ENCODE measurements around the gene ARHGAP22. TPM values are rescaled to one million over a fixed set of nuclear protein-coding genes. Genes with fewer than 3 reads are reported as not detected.

The ARHGAP22 gene
- total RNA-seq, 1 experiment from 2014 or later = 9.9 TPM

DNA sequence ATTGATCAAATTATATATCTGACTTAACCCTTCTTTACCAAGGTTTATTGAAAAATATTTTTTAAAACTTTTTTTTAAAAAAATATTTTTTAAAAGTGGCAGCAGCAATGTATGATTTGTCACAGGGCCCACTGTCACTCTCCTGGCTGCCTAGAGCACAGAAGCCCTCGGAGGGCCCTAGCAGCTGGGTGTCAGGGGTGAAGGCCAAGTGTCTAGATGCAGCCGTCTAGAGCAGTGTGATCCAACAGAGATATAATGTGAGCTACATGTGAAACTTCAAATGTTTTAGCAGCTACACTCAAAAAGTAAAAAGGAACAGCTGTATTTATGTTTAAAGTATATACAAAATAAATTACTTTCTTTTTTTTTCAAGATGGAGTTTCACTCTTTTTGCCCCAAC, 112.7 kb downstream of the ARHGAP22 start:
- POLR2A ChIA-PET = no interaction called here
- CTCF ChIA-PET = no interaction called here
- RAD21 ChIA-PET (ENCODE audit: low non-redundant PET in 1 of 2, low total read pairs in 2 of 2, uncharacterized antibody in 2 of 2, unreplicated experiment in 2 of 2) = no interaction called here

More for the DNA sequence above, 112.7 kb downstream of the ARHGAP22 start:
- H2AFZ ChIP-seq (ENCODE audit: low read depth, low read length, poor library complexity, severe bottlenecking) = no peak overlapping the region
- TF ChIP-seq YY1 (IDR thresholded peaks at IDR 0.05; ENCODE audit: extremely low read depth, insufficient replicate concordance, low read depth, low read length) (no peak), SP1 (IDR thresholded peaks at IDR 0.05; ENCODE audit: low read depth) (no peak), FOSL1 (IDR thresholded peaks at IDR 0.05; ENCODE audit: low read depth) (no peak), POLR2A (IDR thresholded peaks at IDR 0.05; ENCODE audit: borderline replicate concordance, extremely low read depth, insufficient read depth, insufficient read length) (no peak), EZH2 (IDR thresholded peaks at IDR 0.05) (no peak), EGR1 (IDR thresholded peaks at IDR 0.05; ENCODE audit: low read depth) (no peak), ZFX (IDR thresholded peaks at IDR 0.05) (no peak), JUND (IDR thresholded peaks at IDR 0.05) (no peak), CBX3 (IDR thresholded peaks at IDR 0.05; ENCODE audit: low read depth) (no peak), CEBPB (IDR thresholded peaks at IDR 0.05; ENCODE audit: low read depth) (no peak), POLR2AphosphoS5 (IDR thresholded peaks at IDR 0.05; ENCODE audit: low read depth, low read length) (no peak), TCF7L2 (IDR thresholded peaks at IDR 0.05; ENCODE audit: borderline replicate concordance, extremely low read depth, insufficient read depth, insufficient read length) (no peak), SIN3A (IDR thresholded peaks at IDR 0.05; ENCODE audit: low read depth) (no peak), ZNF274 (IDR thresholded peaks at IDR 0.05; ENCODE audit: low read depth, low read length) (no peak), ZBTB33 (IDR thresholded peaks at IDR 0.05; ENCODE audit: extremely low read depth, insufficient replicate concordance, low read length) (no peak)
- TF ChIP-seq, protein P1, sequence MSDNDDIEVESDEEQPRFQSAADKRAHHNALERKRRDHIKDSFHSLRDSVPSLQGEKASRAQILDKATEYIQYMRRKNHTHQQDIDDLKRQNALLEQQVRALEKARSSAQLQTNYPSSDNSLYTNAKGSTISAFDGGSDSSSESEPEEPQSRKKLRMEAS (IDR thresholded peaks at IDR 0.05) = no peak
- TF ChIP-seq, protein P2, sequence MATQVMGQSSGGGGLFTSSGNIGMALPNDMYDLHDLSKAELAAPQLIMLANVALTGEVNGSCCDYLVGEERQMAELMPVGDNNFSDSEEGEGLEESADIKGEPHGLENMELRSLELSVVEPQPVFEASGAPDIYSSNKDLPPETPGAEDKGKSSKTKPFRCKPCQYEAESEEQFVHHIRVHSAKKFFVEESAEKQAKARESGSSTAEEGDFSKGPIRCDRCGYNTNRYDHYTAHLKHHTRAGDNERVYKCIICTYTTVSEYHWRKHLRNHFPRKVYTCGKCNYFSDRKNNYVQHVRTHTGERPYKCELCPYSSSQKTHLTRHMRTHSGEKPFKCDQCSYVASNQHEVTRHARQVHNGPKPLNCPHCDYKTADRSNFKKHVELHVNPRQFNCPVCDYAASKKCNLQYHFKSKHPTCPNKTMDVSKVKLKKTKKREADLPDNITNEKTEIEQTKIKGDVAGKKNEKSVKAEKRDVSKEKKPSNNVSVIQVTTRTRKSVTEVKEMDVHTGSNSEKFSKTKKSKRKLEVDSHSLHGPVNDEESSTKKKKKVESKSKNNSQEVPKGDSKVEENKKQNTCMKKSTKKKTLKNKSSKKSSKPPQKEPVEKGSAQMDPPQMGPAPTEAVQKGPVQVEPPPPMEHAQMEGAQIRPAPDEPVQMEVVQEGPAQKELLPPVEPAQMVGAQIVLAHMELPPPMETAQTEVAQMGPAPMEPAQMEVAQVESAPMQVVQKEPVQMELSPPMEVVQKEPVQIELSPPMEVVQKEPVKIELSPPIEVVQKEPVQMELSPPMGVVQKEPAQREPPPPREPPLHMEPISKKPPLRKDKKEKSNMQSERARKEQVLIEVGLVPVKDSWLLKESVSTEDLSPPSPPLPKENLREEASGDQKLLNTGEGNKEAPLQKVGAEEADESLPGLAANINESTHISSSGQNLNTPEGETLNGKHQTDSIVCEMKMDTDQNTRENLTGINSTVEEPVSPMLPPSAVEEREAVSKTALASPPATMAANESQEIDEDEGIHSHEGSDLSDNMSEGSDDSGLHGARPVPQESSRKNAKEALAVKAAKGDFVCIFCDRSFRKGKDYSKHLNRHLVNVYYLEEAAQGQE (IDR thresholded peaks at IDR 0.05; ENCODE audit: low read depth) = no peak
- TF ChIP-seq, protein P3, sequence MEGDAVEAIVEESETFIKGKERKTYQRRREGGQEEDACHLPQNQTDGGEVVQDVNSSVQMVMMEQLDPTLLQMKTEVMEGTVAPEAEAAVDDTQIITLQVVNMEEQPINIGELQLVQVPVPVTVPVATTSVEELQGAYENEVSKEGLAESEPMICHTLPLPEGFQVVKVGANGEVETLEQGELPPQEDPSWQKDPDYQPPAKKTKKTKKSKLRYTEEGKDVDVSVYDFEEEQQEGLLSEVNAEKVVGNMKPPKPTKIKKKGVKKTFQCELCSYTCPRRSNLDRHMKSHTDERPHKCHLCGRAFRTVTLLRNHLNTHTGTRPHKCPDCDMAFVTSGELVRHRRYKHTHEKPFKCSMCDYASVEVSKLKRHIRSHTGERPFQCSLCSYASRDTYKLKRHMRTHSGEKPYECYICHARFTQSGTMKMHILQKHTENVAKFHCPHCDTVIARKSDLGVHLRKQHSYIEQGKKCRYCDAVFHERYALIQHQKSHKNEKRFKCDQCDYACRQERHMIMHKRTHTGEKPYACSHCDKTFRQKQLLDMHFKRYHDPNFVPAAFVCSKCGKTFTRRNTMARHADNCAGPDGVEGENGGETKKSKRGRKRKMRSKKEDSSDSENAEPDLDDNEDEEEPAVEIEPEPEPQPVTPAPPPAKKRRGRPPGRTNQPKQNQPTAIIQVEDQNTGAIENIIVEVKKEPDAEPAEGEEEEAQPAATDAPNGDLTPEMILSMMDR (IDR thresholded peaks at IDR 0.05 in 2 of 3, conservative IDR thresholded peaks at IDR 0.05 in 1 of 3; ENCODE audit: borderline replicate concordance in 1 of 3, insufficient read depth in 1 of 3, low read depth in 2 of 3, low read length in 2 of 3) = no peak
- TF ChIP-seq, protein P4, sequence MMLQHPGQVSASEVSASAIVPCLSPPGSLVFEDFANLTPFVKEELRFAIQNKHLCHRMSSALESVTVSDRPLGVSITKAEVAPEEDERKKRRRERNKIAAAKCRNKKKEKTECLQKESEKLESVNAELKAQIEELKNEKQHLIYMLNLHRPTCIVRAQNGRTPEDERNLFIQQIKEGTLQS (IDR thresholded peaks at IDR 0.05) = no peak
- no peak for DNase-seq (ENCODE audit: low read depth, low spot score)
- H3K27ac ChIP-seq (ENCODE audit: low read depth, low read length) = no peak overlapping the region
- ATAC-seq = no peak
- H3K79me2 ChIP-seq (ENCODE audit: insufficient read depth, low read length) = no peaks in the 10 kb centered on the region
- no peaks in the 10 kb centered on the region for H3K9me2 ChIP-seq (ENCODE audit: insufficient read depth)
- no peaks in the 10 kb centered on the region; a peak in 1 of 4 replicates for H3K36me3 ChIP-seq (ENCODE audit: control insufficient read depth in 1 of 2, insufficient read depth in 2 of 2, low read length in 2 of 2)
- H4K20me1 ChIP-seq (ENCODE audit: insufficient read depth) = no peaks in the 10 kb centered on the region
- no peaks in the 10 kb centered on the region for H3K9me3 ChIP-seq (ENCODE audit: control insufficient read depth in 1 of 2, insufficient read depth in 1 of 2, low read depth in 1 of 2, low read length in 2 of 2)
- intact Hi-C loops (cut with micrococcal nuclease) = no loop called here
- H3K9ac ChIP-seq (ENCODE audit: low read length) = no peak overlapping the region
- H3K4me1 ChIP-seq (ENCODE audit: control insufficient read depth in 1 of 2, insufficient read depth in 2 of 2, low read length in 2 of 2) = peaks cover 3 to 5% of the 10 kb centered on the region in 2 experiments; a peak in 2 of 4 replicates
- no peaks in the 10 kb centered on the region for H3K27me3 ChIP-seq (ENCODE audit: insufficient read depth, low read length)
- H3K4me3 ChIP-seq (replicated peaks in 1 of 2; ENCODE audit: low read depth in 1 of 2, low read length in 2 of 2) = no peak overlapping the region
- no TSS peak for BruUV-seq (replicated peaks)
- no peak overlapping the region for H3K4me2 ChIP-seq (ENCODE audit: low read length)

Data from HCT116 (cell line).